A549 (cell line): ENCODE data around the gene PCGF1. TPM values are rescaled to one million over a fixed set of nuclear protein-coding genes. Genes with fewer than 3 reads are reported as not detected.

ENCODE experiments used
- ATAC-seq, 2 experiments: fragments of 200-7000 bp in 1 of 2; fragments of >200 bp in 1 of 2; cut with Nextera tagmentation in 1 of 2; cut with Tn5 transposase in 1 of 2; 3 replicates each; pipeline versions ENCODE4 v1.8.0 to v1.9.1; 2018 to 2020; ENCODE audit warnings: mild to moderate bottlenecking in 1 of 2, moderate library complexity in 1 of 2
- CTCF ChIA-PET: fragments of 300-600 bp; sonication (Branson Sonifier 250); formaldehyde crosslinking; extraction: SDS; loops from one replicate; lab custom pipeline; 2021; ENCODE audit warnings: antibody characterized with exemption, inconsistent platforms; lab: Yijun Ruan, JAX
- POLR2A ChIA-PET: fragments of 350-600 bp; formaldehyde crosslinking; extraction: SDS; loops from one replicate; lab custom pipeline; 2021; ENCODE audit warnings: antibody characterized with exemption, inconsistent platforms; lab: Yijun Ruan, JAX
- DNase-seq, 2 experiments: peaks; one replicate each; pipeline versions ENCODE4 v3.0.0 to v3.0.0-alpha.2; 2011 to 2016; ENCODE audit warnings: low read depth in 1 of 2, low spot score in 1 of 2
- FAIRE-seq: peaks from 2 replicates; lab custom pipeline; 2011; peaks lifted over from hg19 to GRCh38; lab: Jason Lieb, UNC
- H3K27ac ChIP-seq, 2 experiments: fragments of >200 bp; sonication (Bioruptor Twin); formaldehyde crosslinking; 3 replicates each; pipeline ENCODE4 v1.5.1; 2016 to 2017
- H3K4me1 ChIP-seq: fragments of >200 bp; sonication (Bioruptor Twin); formaldehyde crosslinking; 3 replicates; pipeline ENCODE4 v1.6.1; 2016
- H3K4me2 ChIP-seq: fragments of >200 bp; sonication (Bioruptor Twin); formaldehyde crosslinking; 3 replicates; pipeline ENCODE4 v1.6.1; 2016
- H3K4me3 ChIP-seq: fragments of >200 bp; sonication (Bioruptor Twin); formaldehyde crosslinking; 3 replicates; pipeline ENCODE4 v1.5.1; 2016
- H3K9me3 ChIP-seq: fragments of >200 bp; sonication (Bioruptor Twin); formaldehyde crosslinking; 3 replicates; pipeline ENCODE4 v1.6.1; 2016
- CBX2 ChIP-seq: fragments of 200-600 bp; sonication (generic); IDR thresholded peaks from 2 replicates; pipeline ENCODE4 v1.6.1; 2016; ENCODE audit warnings: low read depth, mild to moderate bottlenecking, borderline replicate concordance
- CEBPB ChIP-seq, 2 experiments: fragments of >200 bp in 1 of 2; sonication (Bioruptor Twin) in 1 of 2; formaldehyde crosslinking in 1 of 2; IDR thresholded peaks; 2 replicates each; pipeline ENCODE4 v1.6.1; 2012 to 2016
- CHD2 ChIP-seq: fragments of 150-350 bp; IDR thresholded peaks from 2 replicates; pipeline ENCODE4 v1.6.1; 2014; ENCODE audit warnings: low read length; ENCODE audit not compliant: partially characterized antibody
- CHD4 ChIP-seq: fragments of 200-600 bp; sonication (generic); IDR thresholded peaks from 2 replicates; pipeline ENCODE4 v1.6.1; 2016; ENCODE audit warnings: antibody characterized with exemption, mild to moderate bottlenecking, borderline replicate concordance
- E2F6 ChIP-seq: IDR thresholded peaks from 2 replicates; pipeline ENCODE4 v1.6.1; 2012; ENCODE audit warnings: low read depth, borderline replicate concordance
- EHF ChIP-seq: fragments of 250-450 bp; sonication (Bioruptor Pico); IDR thresholded peaks from 2 replicates; pipeline ENCODE4 v1.5.0; 2020; ENCODE audit warnings: mild to moderate bottlenecking
- ELK1 ChIP-seq: fragments of 150-350 bp; IDR thresholded peaks from 2 replicates; pipeline ENCODE4 v1.6.1; 2014; ENCODE audit warnings: low read depth, mild to moderate bottlenecking, low read length
- ESRRA ChIP-seq: fragments of 150-350 bp; IDR thresholded peaks from 2 replicates; pipeline ENCODE4 v1.6.1; 2014; ENCODE audit warnings: mild to moderate bottlenecking, low read length, borderline replicate concordance
- FOSL2 ChIP-seq, 2 experiments: fragments of 450-650 bp in 1 of 2; fragments of >200 bp in 1 of 2; sonication (Bioruptor Twin) in 1 of 2; formaldehyde crosslinking; IDR thresholded peaks; 2 replicates each; pipeline versions ENCODE4 v1.5.0 to v1.6.1; 2016 to 2020; ENCODE audit warnings: mild to moderate bottlenecking in 1 of 2, moderate library complexity in 1 of 2
- FOXS1 ChIP-seq: fragments of 250-450 bp; sonication (Bioruptor Pico); IDR thresholded peaks from 2 replicates; pipeline ENCODE4 v1.5.0; 2020; ENCODE audit warnings: mild to moderate bottlenecking, moderate library complexity
- GATA3 ChIP-seq: IDR thresholded peaks from 2 replicates; pipeline ENCODE4 v1.6.1; 2012; ENCODE audit warnings: borderline replicate concordance
- JUNB ChIP-seq: fragments of >200 bp; sonication (Bioruptor Twin); formaldehyde crosslinking; IDR thresholded peaks from 2 replicates; pipeline ENCODE4 v1.6.1; 2016
- KDM5A ChIP-seq: fragments of 200-600 bp; sonication (generic); IDR thresholded peaks from 2 replicates; pipeline ENCODE4 v1.6.1; 2016; ENCODE audit warnings: antibody characterized with exemption, mild to moderate bottlenecking
- MYC ChIP-seq: IDR thresholded peaks from 2 replicates; pipeline ENCODE4 v1.6.1; 2012; ENCODE audit warnings: mild to moderate bottlenecking, inconsistent platforms, low read length, improper control_type of control experiment, borderline replicate concordance
- NR3C1 ChIP-seq: fragments of >200 bp; sonication (Bioruptor Twin); formaldehyde crosslinking; IDR thresholded peaks from 3 replicates; pipeline ENCODE4 v1.6.1; 2017
- PHF8 ChIP-seq: fragments of 200-600 bp; sonication (generic); IDR thresholded peaks from 2 replicates; pipeline ENCODE4 v1.6.1; 2016; ENCODE audit warnings: low read depth, mild to moderate bottlenecking, antibody characterized with exemption, moderate library complexity, borderline replicate concordance
- POLR2A ChIP-seq: IDR thresholded peaks from 2 replicates; pipeline ENCODE4 v1.6.1; 2012; ENCODE audit warnings: mild to moderate bottlenecking, low read length
- RAD21 ChIP-seq, 2 experiments: fragments of >200 bp in 1 of 2; sonication (Bioruptor Twin) in 1 of 2; formaldehyde crosslinking in 1 of 2; IDR thresholded peaks in 1 of 2; conservative IDR thresholded peaks in 1 of 2; 2 replicates in 1 of 2; 3 replicates in 1 of 2; pipeline ENCODE4 v1.6.1; 2012 to 2018; ENCODE audit warnings: inconsistent platforms in 1 of 2
- RCOR1 ChIP-seq: fragments of 150-350 bp; IDR thresholded peaks from 2 replicates; pipeline ENCODE4 v1.6.1; 2014; ENCODE audit warnings: antibody characterized with exemption, low read length, low read depth
- REST ChIP-seq: fragments of 200-600 bp; sonication (generic); IDR thresholded peaks from 2 replicates; pipeline ENCODE4 v1.6.1; 2016; ENCODE audit warnings: antibody characterized with exemption, mild to moderate bottlenecking, moderate library complexity
- SREBF2 ChIP-seq: fragments of 450-650 bp; IDR thresholded peaks from 2 replicates; pipeline ENCODE4 v1.6.1; 2014; ENCODE audit warnings: mild to moderate bottlenecking, moderate library complexity
- TFCP2L1 ChIP-seq: fragments of 250-450 bp; sonication (Bioruptor Pico); IDR thresholded peaks from 2 replicates; pipeline ENCODE4 v1.5.0; 2021; ENCODE audit warnings: mild to moderate bottlenecking
- ZC3H11A ChIP-seq: fragments of 450-650 bp; IDR thresholded peaks from 2 replicates; pipeline ENCODE4 v1.6.1; 2014; ENCODE audit warnings: antibody characterized with exemption, mild to moderate bottlenecking
- ZNF302 ChIP-seq: fragments of 250-450 bp; sonication (Bioruptor Pico); IDR thresholded peaks from 2 replicates; pipeline ENCODE4 v1.9.0; 2021; ENCODE audit warnings: inconsistent platforms, mild to moderate bottlenecking, moderate library complexity
- WGBS: methylation state at CpG from one replicate; pipeline ENCODE4 v1.1.6; 2017; ENCODE audit errors: missing lambda C conversion rate; 5-methylcytosine and 5-hydroxymethylcytosine counted together
- polyA plus RNA-seq, 4 experiments: library from polyadenylated mRNA; depleted of rRNA in 3 of 4; stranded (reverse); fragments of >200 nt; fragmentation: RNase III in 1 of 4; extraction: RNeasy Plus Mini Kit Qiagen cat#74134 plus additional on column Dnase treatment in 1 of 4; gene quantifications; 2 replicates in 3 of 4; 3 replicates in 1 of 4; pipeline ENCODE4 v1.2.3, GENCODE V29; 2011 to 2017

PCGF1 gene
- polyA plus RNA-seq, 2 of the 4 experiments (the other 2 are of a cell fraction), result 32.2 to 53.6 TPM

GRCh38 chr2:74538881-74539339, 31.4 kb upstream of the PCGF1 start:
- Histone ChIP-seq H3K9me3 (no peaks in the 10 kb centered on the region), H3K4me1 (no peaks in the 10 kb centered on the region), H3K27ac (no peak overlapping the region), H3K4me2 (no peak overlapping the region), H3K4me3 (no peak overlapping the region)
- DNase-seq, result no peak
- WGBS, result 71% methylated on average over 7 of the region's 7 CpGs
- POLR2A ChIA-PET, result interaction anchor here (1.6 kb wide), 1 partner anchor 9 kb away, joined by 6 read pairs; the partner anchor contains the start of genes AUP1 and HTRA2
- no peak for ATAC-seq
- no peak for FAIRE-seq
- TF ChIP-seq CEBPB (IDR thresholded peaks at IDR 0.05) (peak; percentile 20 to 73; a peak in 3 of 4 replicates), RAD21 (conservative IDR thresholded peaks at IDR 0.05 in 1 of 2, IDR thresholded peaks at IDR 0.05 in 1 of 2) (no peak), NR3C1 (no peak)
- TF ChIP-seq, all 56 proteins: peak for 1
- CTCF ChIA-PET, result interaction anchor here (0.6 to 3.4 kb wide), 6 partner anchors 9 to 57 kb away, joined by 3 to 18 read pairs (median 5); partner anchors contain the start of genes AUP1, CCDC142, DQX1 and HTRA2

- Histone ChIP-seq H3K4me2 (no peak overlapping the region), H3K4me3 (no peak overlapping the region), H3K4me1 (no peaks in the 10 kb centered on the region), H3K9me3 (no peaks in the 10 kb centered on the region), H3K27ac (no peak overlapping the region)
- TF ChIP-seq GATA3 (no peak), E2F6 (no peak), RCOR1 (no peak), SREBF2 (no peak), KDM5A (no peak), CHD4 (no peak), CBX2 (no peak), FOXS1 (CRISPR knock-in tag) (no peak), POLR2A (no peak), ELK1 (no peak), ZC3H11A (no peak), CHD2 (no peak)
- POLR2A ChIA-PET, result no interaction called here
- 59% methylated on average over 4 of the region's 4 CpGs for WGBS
- FAIRE-seq (no peak), ATAC-seq (no peak), DNase-seq (no peak)
- CTCF ChIA-PET, result no interaction called here
These were observed 29.6 kb upstream of the PCGF1 start for GRCh38 chr2:74537140-74537539.

GRCh38 chr2:74536166-74536950, 28.9 kb upstream of the PCGF1 start:
- no peak for DNase-seq
- WGBS, result 71% methylated on average over 23 of the region's 23 CpGs
- no peak overlapping the region for H3K4me2 ChIP-seq
- no peak for FAIRE-seq
- peak in 1 of 2 experiments; percentile 47; a peak in 3 of 6 replicates for ATAC-seq
- ChIA-PET POLR2A (no interaction called here), CTCF (interaction anchor here (0.8 to 8.5 kb wide), 6 partner anchors 8 to 54 kb away, joined by 3 to 92 read pairs (median 4); partner anchors contain the start of genes CCDC142 and TTC31)
- H3K4me1 ChIP-seq, result no peaks in the 10 kb centered on the region
- H3K9me3 ChIP-seq, result no peaks in the 10 kb centered on the region
- no peak overlapping the region for H3K27ac ChIP-seq
- TF ChIP-seq JUNB (no peak), ZNF302 (CRISPR knock-in tag) (no peak), PHF8 (no peak), MYC (no peak), ESRRA (no peak), FOSL2 (IDR thresholded peaks at IDR 0.05) (no peak), FOSL2 (CRISPR knock-in tag; IDR thresholded peaks at IDR 0.05) (no peak), RAD21 (conservative IDR thresholded peaks at IDR 0.05 in 1 of 2, IDR thresholded peaks at IDR 0.05 in 1 of 2) (no peak), EHF (CRISPR knock-in tag) (no peak), TFCP2L1 (CRISPR knock-in tag) (no peak), REST (no peak), KDM5A (no peak)
- no peak overlapping the region for H3K4me3 ChIP-seq
